Esophagus muscularis mucosa (tissue), 3 donors: ENCODE data around the gene PPP1R16B.

ENCODE experiments used
- CTCF ChIP-seq, 3 experiments: fragments of 200-600 bp in 2 of 3; fragments of 450-650 bp in 1 of 3; sonication (generic) in 2 of 3; IDR thresholded peaks; one replicate each; pipeline ENCODE4 v1.5.1; 2017 to 2019; ENCODE audit warnings: antibody characterized with exemption in 3 of 3, mild to moderate bottlenecking in 2 of 3, moderate library complexity in 1 of 3
- POLR2A ChIP-seq: fragments of 450-650 bp; IDR thresholded peaks from one replicate; pipeline ENCODE4 v1.6.1; 2017; ENCODE audit warnings: antibody characterized with exemption, moderate library complexity, mild to moderate bottlenecking, low read depth
- POLR2AphosphoS5 ChIP-seq, 2 donors: sonication (generic); formaldehyde crosslinking; IDR thresholded peaks; one replicate each; pipeline ENCODE4 v1.6.1; 2017; ENCODE audit warnings: antibody characterized with exemption in 2 of 2

GRCh38 chr20:38825901-38826625, 20.6 kb downstream of the PPP1R16B start:
- TF ChIP-seq CTCF (IDR thresholded peaks at IDR 0.05) (no peak), POLR2A (no peak), POLR2AphosphoS5 (IDR thresholded peaks at IDR 0.05) (no peak)
